ENCODE results near the gene N4BP3.
A peak's percentile ranks its signal among the peaks of the same experiment; 100 is the strongest.

Gene N4BP3

GRCh38 chr5:178104492-178104891 lies 8.8 kb upstream of the N4BP3 start:
- DNase-seq = peak; percentile 10

GRCh38 chr5:178106086-178106485 lies 7.2 kb upstream of the N4BP3 start:
- DNase-seq = no peak

GRCh38 chr5:178106556-178107239 lies 6.6 kb upstream of the N4BP3 start:
- DNase-seq = no peak

GRCh38 chr5:178107756-178108310 lies 5.5 kb upstream of the N4BP3 start:
- DNase-seq = no peak

- DNase-seq = no peak
Observed at GRCh38 chr5:178108446-178108845, 4.9 kb upstream of the N4BP3 start.

GRCh38 chr5:178108966-178109365 lies 4.4 kb upstream of the N4BP3 start:
- no peak for DNase-seq

GRCh38 chr5:178110511-178110910 lies 2.8 kb upstream of the N4BP3 start:
- no peak for DNase-seq

GRCh38 chr5:178111925-178112324 lies 1.4 kb upstream of the N4BP3 start:
- no peak for DNase-seq

- DNase-seq = no peak
Observed at GRCh38 chr5:178112545-178112944, 787 bp upstream of the N4BP3 start.

GRCh38 chr5:178113841-178114324 lies 551 bp downstream of the N4BP3 start:
- DNase-seq = no peak

- DNase-seq = no peak
Observed at GRCh38 chr5:178114325-178115135, 1.2 kb downstream of the N4BP3 start.

- no peak for DNase-seq
Observed at GRCh38 chr5:178115136-178115813, 1.9 kb downstream of the N4BP3 start.

GRCh38 chr5:178115814-178116142 lies 2.4 kb downstream of the N4BP3 start:
- no peak for DNase-seq

GRCh38 chr5:178116143-178116885 lies 3.0 kb downstream of the N4BP3 start:
- DNase-seq = no peak

- no peak for DNase-seq
Observed at GRCh38 chr5:178117923-178118701, 4.8 kb downstream of the N4BP3 start.

GRCh38 chr5:178119915-178120606 lies 6.7 kb downstream of the N4BP3 start:
- no peak for DNase-seq

GRCh38 chr5:178120607-178121357 lies 7.5 kb downstream of the N4BP3 start:
- DNase-seq = peak; percentile 80

GRCh38 chr5:178121391-178122276 lies 8.3 kb downstream of the N4BP3 start:
- DNase-seq = no peak

GRCh38 chr5:178122346-178122745 lies 9.0 kb downstream of the N4BP3 start:
- DNase-seq = no peak

All from NCI-H2171 (cell line).